Globus pallidus (tissue), 1 donor: ENCODE results near the gene ATE1.
"Not testable (repeated sequence)": the region's sequence is repeated elsewhere in the genome, so short reads cannot be mapped to it uniquely, and the experiment has no call there.

Experiments
- DNase-seq: peaks from one replicate; pipeline ENCODE4 v3.0.0-alpha.2; 2015; ENCODE audit warnings: low spot score

The ATE1 gene

DNA sequence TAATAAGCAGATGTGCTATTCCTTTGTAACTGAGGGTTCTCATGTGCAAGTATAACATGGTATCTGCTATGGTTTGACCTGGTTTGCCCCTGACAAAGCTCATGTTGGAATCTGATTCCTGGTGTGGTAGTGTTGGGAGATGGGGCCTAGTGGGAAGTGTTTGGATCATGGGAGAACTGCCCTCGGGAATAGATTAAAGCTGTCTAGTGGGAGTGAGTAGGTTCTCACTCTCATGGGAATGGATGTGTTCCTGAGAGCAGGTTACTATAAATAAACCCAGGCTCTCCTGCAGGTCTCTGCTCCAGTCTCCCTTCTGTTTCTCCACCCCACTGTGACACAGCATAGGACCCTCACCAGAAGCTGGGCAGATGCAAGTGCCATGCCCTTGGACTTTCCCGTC lies 97.7 kb downstream of the ATE1 start:
- no peak for DNase-seq

DNA sequence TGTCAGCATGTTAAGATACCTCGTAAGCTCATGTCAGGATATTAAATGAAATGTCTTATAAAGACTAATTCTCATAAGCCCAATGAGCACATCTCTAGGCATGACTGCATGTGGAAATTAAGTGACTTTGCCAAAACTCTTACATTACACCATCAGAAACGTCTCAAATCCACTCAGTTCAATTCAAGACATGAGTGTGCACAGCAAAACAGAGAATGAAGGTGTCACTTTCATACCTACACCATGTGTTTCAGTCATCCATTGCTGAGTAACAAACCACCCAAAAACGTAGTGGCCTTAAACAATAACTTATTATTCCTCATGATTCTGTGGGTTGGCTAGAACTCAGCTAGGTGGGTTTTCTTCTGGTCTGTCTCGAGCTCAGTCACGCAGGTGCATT lies 99.8 kb downstream of the ATE1 start:
- no peak for DNase-seq

DNA sequence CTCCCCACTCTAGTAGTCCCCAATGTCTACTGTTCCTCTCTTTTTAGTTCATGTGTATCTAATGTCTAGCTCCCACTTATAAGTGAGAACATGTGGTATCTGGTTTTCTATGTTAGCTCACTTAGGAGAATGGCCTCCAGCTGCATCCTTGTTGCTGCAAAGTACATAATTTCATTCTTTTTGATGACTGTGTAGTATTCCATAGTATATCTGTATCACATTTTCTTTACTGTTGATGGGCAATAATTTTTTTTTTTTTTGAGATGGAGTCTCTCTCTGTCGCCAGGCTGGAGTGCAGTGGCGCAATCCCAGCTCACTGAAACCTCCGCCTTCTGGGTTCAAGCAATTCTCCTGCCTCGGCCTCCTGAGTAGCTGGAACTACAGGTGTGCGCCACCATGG lies 101.1 kb downstream of the ATE1 start:
- DNase-seq, result not testable (repeated sequence)

DNA sequence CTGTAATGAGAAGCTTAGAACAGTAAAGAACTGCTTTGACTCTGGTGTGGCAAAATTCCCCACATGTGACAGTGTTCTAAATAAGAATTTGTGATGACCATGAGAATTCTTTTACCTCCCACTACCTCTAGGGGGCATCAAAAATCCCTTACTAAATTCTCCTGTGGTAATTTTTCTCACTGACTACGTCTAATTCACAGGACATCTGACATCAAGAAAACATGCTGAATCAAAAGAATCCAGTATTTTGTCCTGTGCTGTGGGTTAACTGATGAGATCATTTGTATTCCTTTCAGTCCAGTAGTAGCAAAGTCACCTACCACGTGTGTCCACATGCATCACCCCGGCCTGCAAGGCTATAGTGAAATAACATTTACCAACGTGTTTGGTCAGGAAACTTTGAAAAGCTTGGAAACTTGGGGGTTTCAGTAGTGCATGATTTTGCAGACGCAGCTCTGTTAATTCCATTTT lies 103.8 kb downstream of the ATE1 start:
- DNase-seq, result peak; percentile 59

DNA sequence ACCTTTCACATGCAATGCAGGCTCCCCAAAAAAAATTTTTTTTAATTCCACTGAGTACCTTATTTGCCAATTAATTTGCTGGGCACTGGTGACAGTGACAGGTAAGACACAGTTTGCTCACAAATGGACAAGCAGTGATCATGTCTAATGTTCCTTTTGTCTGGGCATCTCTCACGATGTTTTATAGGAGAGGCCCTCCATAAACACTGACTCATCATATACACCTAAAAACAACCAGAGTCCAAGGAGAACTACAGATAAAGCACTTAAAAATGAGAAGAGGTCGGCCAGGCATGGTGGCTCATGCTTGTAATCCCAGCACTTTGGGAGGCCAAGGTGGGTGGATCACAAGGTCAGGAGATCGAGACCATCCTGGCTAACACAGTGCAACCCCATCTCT lies 105.1 kb downstream of the ATE1 start:
- DNase-seq, result no peak

DNA sequence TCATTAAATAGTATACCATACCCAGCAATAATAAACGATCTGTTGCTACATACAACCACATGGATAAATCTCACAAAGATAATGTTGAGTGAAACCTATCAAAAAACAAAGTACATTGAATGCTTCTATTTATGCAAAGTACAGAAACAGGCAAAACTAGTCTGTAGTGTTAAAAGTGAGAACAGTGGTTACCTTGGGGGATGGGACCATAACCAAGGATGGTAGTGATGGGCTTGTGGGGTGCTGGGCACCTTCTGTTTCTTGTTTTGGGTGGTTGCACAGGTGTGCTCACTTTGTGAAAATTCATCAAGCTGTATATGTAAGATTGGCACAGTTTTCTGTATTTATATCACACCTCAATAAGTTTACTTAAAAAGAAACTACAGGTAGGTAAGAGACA lies 105.7 kb downstream of the ATE1 start:
- DNase-seq, result no peak

DNA sequence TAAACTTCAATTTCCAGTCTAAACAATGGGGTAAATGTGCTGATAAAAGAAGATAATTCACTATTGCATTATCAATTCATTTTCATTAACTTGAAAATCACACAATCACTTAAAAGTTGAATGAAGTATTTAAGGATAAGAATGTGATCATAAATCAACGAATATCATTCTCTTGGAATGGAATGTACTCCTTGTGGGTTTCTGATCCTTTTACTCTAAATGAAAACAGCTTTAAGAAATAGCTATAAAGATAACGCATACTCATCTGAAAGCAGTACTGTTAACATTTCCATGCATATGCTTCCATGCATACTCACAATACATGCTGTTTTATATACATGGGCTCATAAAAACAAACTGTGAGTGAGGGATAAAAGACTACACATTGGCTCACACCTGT lies 108.8 kb downstream of the ATE1 start:
- no peak for DNase-seq

DNA sequence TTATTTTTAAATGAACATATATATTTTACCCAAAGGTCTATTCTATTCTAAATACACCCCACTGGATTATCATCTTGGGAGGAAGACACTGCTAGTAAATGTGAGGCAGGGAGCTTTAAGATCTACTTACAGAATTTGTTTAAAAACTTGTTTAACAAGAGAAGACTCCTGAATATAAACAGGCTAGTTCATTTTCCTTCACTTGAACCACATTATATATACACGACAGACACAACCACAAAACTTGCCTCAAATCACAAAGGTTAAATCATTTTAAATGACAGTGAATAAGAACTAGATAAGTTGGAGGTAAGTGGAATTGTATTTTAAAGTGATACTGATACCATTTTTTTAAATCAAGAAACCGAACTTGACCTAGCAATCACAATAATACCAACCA lies 109.2 kb downstream of the ATE1 start:
- DNase-seq, result no peak

DNA sequence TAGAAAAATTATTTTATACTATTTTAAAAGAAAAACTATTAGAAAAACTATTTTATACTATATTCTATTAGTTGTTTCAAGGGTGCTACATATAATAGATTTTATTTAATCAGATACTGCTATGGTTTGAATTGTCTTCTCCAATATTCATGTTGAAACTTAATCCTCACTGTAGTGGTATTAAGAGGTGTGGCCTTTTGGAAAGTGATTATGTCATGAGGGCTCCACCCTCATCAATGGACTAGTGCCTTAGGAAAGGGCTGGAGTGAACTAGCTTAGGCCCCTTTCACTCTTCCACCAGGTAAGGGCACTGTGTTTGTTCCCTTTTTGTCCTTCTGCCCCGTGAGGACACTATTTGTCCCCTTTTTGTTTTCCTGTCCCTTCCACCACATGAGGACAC lies 111.6 kb downstream of the ATE1 start:
- no peak for DNase-seq

DNA sequence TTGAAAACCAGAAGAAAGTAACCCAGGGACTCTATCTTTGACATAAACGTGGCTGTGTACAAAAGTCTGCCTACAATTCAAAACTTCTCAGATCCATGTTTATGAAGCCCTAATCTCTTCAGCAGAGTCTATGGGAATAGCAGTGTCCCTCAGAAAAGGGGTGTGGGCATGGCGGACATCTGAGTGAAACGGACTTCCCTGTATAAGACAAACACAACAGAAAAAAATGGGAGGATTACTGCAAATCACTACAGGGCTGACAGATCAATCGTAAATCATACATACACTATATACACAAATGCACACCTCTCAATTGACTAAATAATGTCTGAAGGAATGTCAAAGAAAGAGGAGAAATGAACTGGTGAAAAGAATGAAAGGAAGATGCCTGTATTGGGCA lies 114.0 kb downstream of the ATE1 start:
- DNase-seq, result no peak

DNA sequence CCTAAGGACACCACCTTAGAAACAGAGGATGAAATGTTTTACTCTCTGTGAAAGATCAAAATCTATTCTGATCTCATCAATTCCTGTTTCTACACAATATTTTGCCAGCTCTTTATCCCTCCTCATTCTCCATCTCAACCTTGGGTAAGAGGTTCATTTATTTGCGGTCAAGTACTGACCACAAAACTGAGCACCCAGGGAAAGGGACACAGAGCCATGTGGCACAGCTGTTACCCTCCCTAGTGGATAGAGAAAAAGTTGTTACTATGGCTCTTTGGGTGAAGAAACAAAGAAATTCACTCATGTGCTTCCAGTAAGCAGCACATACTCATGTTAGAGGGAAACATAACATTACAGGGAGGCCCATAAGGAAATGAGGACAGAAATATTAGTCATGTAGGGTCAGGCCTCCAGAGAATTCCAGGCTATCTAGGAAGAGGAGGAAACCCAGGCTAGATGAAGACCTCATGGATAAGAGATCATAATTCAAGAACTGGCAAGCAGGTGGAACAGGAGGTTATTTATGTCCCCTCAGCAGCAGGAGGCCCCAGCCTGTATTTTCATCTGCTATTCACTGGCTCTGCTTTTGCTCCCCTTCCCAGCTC lies 114.5 kb downstream of the ATE1 start:
- no peak for DNase-seq

DNA sequence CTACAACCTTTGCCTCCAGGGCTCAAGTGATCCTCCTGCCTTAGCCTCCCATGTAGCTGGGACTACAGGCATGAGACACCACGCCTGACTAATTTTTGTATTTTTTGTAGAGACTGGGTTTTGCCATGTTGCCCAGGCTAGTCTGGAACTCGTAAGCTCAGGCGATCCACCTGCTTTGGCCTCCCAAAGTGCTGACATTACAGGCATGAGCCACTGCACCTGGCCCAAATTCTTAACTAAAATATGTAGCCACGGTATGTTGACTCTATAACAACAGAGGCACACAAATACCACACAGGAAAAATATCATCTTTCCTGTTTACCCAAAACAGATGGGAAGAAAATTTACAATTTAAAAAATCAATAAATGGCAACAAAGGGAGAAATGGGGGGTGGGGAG lies 115.8 kb downstream of the ATE1 start:
- no peak for DNase-seq

DNA sequence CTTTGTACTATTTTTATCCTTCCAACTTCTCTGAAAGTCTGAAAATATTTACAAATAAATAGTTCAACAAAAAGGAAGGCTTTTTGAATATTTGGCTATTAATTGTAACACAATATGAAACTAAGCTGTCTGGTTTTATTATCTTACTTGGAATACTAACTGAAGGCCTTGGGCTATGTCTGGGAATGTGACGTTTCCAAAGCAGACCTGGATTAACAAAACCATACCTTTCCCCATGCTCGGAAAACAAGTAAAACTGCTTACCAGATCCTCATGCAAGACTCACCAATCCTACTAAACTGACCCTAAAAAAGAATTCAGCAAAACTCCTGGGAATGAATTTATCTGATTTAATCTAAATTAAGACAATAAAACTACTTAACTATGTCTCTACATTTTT lies 116.4 kb downstream of the ATE1 start:
- no peak for DNase-seq

DNA sequence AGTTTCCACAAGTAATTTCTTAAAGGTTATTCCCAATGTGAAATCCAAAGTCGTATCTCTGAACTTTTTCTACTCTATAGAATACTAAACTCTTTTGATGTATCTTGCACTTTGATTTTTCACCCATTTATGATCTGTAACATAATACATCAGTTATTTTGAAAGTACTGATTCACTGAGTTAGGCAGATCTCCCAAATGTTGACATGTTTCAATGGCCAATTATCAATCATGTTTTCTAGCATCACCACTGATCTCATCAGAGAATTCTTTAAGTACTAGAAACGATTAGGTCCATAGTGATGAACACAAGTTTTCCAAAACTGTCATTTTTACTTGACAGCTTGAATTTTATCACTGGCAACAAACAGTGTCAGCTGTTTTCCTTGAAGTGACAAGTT lies 119.0 kb downstream of the ATE1 start:
- no peak for DNase-seq

DNA sequence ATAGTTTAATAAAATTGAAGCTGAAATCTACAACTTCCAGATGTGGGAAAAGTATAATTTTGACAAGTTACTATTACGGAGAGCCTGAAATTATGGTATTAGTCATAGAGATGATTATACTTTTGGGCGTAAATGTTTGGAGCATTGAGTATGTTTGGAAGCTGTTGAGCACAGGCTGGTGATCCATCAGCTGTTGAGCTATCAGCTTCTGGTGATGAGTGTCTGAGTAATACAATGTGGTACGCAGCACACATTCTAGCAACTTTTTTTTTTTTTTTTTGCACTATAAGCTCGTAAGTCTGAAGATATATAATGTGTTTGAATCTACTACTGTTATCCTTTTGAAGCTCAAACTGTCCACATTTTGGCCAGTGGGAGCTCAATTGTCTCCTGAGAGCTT lies 123.4 kb downstream of the ATE1 start:
- DNase-seq, result no peak

DNA sequence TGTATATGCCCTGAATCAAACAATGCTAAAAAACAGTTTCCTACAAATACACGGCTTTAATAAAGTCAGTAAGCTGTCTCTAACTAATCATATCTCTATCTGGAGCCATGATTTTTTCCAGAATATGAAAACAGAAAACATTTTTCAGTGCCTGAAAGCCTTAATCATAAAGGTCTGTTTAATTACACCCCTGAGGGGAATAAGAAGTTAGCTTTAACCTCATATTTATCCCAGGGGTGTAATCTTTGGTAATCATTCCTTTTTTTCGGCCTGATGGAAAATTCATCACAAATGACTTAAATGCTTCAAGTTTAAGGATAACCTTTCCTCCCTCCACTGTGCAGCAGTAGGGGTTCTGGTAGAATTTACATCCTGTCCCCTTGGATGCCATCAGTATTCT lies 124.2 kb downstream of the ATE1 start:
- DNase-seq, result no peak

DNA sequence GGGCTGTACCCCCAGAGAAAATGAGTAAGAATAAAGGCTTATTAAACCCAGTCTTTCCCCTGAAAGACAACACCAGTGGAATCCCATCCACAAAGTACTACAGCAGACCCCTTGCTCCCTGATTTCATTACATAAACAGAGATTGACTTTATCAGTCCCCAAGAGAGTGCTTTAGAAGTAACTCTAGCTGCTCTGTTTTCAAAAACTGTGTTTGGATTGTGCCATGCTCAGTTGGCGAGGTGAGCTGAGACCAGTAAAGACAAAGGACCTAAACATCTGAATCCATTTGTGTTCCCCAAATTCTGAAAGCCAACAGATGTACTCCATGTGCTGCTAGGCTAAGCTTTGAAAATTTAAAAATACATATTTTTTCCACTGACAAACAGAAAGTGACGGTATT lies 127.0 kb downstream of the ATE1 start:
- DNase-seq, result no peak

DNA sequence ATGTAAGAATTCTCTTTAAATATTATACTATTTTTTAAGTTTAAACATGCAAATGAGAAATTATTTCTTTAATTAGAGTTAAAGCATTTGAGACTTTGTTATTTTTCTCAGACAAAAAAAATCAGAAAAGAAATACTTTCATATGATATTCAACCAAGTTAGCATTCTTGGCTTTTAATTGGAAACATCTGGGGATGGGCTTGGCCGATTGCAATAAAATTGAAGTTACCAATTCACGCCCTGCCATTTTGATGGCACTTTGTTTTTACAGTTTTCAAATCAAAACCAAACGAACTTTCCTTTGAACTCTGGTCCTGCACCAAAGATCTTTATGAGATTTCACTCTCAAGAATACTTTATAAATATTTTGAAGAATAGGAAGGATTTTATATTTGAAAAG lies 127.7 kb downstream of the ATE1 start:
- DNase-seq, result no peak

DNA sequence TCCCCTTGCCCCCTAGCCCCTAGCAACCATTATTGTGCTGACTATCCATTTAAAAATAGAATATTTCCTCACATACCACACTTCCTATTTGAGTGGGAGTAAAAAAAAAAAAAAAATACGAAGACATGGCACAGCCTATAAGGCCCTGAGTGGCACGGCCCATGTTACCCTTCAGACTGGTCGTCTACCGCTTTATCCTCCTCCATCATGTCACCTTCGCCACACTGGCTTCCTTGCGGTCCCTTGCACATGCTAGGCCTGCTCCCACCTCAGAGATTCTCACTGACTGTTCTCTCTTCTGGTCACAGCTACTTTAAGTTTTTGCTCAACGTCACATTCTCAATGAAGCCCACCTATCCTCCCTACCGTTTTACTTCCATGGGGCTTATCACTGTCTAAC lies 130.3 kb downstream of the ATE1 start:
- DNase-seq, result no peak

DNA sequence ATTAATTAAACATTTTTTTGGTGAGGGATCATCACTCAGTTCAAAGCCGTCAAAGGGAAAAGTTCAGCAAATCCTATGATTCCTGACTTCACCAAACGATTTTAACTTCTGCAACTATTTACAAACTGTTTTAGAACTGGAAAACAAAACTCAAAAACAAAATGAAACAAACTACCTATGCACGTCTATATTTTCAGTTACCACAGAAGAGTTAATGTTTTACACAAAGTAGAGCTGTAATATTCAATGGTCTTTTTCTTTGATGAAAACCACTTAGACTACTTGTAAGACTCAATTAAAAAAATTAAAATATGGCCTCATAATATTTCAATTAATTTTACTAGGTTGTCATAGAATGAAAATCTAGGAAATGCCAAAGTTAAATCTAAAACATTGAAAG lies 131.5 kb downstream of the ATE1 start:
- no peak for DNase-seq

DNA sequence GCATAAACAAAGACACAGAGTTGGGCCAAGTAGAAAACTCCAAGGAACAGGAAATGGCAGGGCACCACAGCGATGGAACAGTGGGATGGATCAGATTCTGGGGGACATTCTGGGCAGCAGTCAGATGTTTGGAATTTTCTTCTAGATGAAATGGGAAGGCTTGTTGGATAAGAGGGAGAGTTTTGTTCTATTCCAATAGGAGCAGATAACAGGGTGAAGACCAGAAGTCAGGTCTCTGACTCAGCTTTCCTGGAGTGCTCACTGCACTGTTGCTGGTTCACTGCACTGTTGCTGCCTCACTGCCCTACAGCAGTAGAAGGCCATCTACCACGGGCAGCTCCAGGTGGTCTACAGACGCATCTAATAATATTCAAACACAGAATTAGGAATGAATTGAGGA lies 135.6 kb downstream of the ATE1 start:
- no peak for DNase-seq

DNA sequence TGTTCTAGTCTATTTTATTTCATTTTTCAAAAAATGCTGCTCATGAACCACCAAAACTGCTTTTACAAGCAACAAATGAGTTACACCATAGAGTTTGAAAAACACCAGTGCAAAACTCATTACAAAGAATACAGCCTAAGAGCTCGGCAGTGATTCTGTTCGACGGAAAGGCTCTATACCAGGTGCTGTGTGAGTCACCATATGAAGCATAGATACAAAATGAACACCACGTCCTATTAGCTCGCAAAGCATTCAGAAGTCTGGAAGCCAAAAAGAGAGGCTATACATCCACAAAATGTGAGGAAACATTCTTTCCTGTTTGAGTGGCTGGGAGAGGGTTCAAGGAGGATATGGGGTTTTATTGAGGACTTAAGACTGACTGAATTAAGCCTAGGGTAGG lies 136.1 kb downstream of the ATE1 start:
- no peak for DNase-seq

DNA sequence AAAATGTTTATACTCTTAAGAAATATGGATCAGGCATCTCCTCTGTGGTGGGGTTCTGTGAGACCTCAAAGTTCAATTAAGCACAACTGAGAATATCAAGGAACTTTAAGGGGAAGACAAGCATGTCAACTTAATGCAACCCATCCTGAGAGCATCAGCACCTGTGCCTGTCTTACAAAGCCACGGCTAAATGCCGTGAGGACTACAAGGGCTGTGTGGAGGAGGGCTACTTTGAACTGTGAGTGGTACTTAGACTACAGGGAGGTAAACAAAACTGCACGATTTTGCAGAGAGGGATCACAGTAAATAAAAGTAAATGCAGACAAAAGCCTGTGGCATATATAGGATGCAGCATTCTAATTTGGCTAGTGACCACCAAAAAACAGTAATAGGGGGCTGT lies 139.1 kb downstream of the ATE1 start:
- DNase-seq, result no peak

DNA sequence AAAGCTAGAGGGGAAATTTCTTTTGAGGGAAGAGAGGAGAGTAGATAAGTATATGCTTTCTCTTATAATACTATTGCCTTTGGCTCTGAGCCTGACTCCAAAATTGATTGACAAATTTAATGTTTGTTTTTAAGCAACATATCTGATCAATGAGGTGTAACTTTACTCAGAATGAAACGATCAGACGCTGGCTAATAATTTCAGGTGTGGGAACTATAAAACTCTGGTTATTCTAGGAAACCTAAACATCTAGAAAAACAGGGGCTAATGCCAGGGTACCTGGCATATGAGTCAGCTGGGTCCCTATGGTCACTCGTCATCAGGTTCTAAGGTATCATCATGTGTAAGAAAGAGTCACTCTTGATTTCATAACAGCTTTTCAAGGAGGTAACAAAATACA lies 139.7 kb downstream of the ATE1 start:
- DNase-seq, result no peak

DNA sequence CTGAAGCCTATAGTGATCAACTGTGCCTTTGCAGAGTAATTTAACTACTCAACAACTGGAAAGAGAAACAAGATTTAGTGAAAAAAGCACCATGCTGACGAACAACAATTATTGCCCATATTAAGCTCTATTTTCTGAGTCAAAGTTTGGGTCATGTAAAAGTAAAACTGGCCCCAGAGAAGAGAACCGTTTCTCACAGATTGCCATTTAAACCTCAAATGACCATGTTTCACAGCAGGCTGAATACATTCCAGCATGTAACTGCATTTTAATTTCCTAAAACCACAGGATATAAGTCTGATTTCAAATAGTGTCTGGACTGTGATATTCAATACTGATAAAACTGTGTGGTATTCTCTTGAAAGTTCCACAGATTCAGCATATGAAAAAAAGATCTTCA lies 140.7 kb downstream of the ATE1 start:
- DNase-seq, result no peak
